M059J (cell line): ENCODE measurements around the gene RSPO3. TPM values are rescaled to one million over a fixed set of nuclear protein-coding genes. Genes with fewer than 3 reads are reported as not detected.
"Not testable (repeated sequence)": the region's sequence is repeated elsewhere in the genome, so short reads cannot be mapped to it uniquely, and the experiment has no call there.

ENCODE experiments used
- DNase-seq: peaks from one replicate; pipeline ENCODE4 v3.0.0-alpha.2; 2012; ENCODE audit warnings: low read depth
- total RNA-seq: library from RNA; depleted of rRNA; stranded (reverse); fragments of >200 nt; shearing (Covaris generic); gene quantifications from 2 replicates; pipeline ENCODE4 v1.2.3, GENCODE V29; 2014; rRNA removed

The RSPO3 gene
- total RNA-seq, 1 experiment from 2014 or later = 0.42 TPM

DNA sequence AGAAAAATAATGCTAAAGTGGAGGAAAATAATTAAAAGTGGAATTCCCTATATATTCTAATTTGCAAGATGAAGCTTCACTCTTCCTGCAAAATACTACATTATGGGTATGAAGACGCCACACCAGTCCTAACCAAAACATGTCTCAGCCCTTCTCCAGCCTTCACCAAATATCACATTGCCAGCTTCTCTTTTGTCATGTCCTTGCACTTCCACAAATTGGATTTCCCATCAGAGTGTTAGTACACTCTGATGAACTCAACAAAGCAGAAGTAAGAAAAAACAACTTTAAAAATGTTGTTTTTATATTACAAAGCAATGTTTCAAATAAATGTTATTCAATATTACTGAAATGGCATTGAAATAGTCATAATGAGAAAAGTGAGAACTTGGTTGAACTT, 85.8 kb downstream of the RSPO3 start:
- DNase-seq = no peak

DNA sequence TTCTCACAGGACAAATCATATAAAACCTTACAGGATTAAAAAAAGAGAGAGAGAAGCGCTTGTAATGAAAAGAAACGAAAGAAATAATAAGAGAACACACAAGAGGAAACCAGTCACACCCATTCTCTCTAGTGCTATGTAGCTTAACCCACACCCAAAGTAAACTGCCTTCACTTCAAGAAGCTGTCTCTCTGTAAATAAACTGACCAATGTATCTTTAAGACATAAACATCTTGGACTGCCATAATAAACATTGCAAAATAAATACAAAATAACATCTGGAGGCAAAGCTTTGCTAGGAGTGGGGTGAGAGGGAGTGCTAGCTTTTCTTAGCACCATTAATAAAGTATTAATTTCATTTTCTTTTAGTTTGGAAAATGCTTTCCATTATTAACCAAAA, 86.6 kb downstream of the RSPO3 start:
- no peak for DNase-seq

DNA sequence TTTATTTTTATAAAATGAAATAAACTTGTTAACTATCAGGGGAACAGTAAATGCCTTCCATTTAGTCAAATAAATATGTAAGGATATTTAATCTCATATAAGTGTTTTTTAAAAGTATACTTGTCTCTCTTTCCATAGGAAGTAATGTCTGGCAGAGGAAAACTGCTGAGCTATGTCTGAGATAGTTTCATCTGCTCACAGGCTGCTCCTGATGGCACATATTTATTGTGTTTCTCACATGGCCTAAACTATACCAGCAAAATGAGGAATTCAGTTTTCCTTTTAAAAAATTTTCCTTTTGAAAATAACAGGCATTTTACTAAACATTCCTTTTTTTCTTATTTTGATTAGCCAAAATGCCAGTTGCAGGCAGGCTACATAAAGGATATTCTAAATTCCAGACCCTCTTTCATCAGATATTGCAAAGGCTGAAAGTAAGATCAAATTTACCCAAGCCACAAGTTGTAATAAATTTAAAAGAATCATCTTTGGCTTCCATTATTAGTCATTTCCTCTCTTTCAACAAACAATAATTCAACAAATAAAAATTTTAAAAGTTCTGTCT, 88.1 kb downstream of the RSPO3 start:
- DNase-seq = peak; percentile 18

DNA sequence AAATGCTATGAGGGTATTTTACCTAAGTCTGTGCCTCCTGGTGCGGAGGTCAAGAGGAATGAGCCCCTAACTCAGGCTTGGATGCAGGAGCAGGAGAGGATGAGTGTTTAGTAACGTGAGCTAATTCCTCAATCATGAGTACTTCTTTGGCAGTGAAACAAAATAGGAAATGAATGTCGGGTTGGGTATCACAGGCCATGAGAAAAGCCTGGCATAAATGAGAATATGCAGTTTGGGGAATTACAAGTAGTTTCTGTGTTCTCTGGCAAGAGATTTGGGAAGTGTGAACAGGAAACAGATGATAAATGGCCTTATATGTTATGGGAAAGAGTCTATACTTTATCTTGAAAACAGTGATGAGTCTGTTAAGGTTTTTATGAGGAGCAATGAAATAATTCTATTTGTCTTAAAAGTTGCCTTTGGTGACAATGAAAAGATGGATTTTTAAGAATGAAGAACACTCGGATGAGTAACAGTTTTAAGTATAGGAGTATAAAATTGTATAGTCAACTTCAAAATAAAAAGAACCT, 89.2 kb downstream of the RSPO3 start:
- DNase-seq = peak; percentile 61

DNA sequence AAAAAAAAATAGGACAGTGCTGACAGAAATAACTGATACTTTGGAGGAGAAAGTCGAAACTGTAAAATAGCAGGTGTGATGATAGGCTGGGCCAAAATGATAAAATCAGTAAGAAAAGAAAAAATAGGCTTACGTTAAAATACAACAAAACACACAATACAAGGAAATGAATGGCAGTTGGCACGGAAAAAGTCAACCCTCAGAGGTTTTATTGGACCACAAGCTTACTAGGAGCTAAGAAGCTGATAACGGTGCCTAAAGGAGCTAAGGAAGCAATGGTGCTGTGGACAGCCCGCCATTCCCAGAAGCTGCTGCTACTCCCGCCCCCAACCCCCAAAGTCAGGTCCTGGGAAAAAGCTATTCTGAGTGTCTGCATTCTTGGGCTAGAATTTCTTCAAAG, 92.3 kb downstream of the RSPO3 start:
- DNase-seq = no peak

DNA sequence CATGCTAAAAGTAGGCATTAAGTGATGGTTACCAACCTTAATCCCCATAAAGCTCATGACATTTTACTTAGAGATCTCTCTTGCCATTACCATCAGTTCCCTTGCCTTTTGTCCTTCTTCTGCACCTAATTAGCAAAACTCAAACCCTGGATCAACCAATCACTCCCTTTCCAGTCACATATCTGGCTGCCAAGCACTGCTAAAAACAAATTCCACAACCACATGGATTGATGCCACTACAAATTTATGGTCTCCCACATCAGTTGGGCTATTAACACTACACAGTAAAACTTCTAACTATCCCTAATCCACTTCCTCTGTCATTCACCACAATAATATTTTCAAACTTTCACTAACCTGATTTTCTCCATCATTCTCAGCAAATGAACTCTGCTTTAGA, 93.9 kb downstream of the RSPO3 start:
- no peak for DNase-seq

DNA sequence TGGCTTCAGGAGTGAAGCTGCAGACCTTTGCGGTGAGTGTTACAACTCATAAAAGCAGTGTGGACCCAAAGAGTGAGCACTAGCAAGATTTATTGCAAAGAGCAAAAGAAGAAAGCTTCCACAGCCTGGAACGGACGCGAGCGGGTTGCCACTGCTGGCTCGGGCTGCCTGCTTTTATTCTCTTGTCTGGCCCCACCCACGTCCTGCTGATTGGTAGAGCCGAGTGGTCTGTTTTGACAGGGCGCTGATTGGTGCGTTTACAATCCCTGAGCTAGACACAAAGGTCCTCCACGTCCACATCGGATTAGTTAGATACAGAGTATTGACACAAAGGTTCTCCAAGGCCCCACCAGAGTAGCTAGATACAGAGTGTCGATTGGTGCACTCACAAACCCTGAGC, 95.6 kb downstream of the RSPO3 start:
- not testable (repeated sequence) for DNase-seq

DNA sequence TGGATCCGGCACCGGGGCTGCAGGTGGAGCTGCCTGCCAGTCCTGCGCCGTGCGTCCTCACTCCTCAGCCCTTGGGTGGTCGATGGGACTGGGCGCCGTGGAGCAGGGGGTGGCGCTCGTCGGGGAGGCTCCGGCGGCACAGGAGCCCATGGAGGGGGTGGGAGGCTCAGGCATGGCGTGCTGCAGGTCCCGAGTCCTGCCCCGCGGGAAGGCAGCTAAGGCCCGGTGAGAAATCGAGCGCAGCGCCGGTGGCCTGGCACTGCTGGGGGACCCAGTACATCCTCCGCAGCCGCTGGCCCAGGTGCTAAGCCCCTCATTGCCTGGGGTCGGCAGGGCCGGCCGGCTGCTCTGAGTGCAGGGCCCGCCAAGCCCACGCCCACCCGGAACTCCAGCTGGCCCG, 96.1 kb downstream of the RSPO3 start:
- DNase-seq = not testable (repeated sequence)

DNA sequence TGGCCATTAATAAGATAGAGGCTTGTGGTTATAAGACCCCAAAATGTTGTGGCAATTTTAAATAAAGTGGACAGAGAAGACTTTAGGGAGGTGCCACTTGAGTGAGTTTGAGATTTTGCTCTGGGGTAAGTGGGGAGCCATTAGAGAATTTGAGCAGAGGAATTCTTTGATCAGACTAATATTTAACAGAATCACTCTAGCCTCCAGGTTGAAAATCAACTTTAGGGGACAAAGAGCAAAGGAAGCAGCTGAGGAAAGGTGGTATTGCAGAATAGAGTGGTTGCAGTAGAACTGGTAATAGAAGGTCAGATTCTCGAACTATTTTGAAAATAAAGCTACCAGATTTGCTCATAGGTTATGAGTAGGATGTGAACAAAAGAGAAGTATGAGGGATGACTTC, 97.5 kb downstream of the RSPO3 start:
- no peak for DNase-seq

DNA sequence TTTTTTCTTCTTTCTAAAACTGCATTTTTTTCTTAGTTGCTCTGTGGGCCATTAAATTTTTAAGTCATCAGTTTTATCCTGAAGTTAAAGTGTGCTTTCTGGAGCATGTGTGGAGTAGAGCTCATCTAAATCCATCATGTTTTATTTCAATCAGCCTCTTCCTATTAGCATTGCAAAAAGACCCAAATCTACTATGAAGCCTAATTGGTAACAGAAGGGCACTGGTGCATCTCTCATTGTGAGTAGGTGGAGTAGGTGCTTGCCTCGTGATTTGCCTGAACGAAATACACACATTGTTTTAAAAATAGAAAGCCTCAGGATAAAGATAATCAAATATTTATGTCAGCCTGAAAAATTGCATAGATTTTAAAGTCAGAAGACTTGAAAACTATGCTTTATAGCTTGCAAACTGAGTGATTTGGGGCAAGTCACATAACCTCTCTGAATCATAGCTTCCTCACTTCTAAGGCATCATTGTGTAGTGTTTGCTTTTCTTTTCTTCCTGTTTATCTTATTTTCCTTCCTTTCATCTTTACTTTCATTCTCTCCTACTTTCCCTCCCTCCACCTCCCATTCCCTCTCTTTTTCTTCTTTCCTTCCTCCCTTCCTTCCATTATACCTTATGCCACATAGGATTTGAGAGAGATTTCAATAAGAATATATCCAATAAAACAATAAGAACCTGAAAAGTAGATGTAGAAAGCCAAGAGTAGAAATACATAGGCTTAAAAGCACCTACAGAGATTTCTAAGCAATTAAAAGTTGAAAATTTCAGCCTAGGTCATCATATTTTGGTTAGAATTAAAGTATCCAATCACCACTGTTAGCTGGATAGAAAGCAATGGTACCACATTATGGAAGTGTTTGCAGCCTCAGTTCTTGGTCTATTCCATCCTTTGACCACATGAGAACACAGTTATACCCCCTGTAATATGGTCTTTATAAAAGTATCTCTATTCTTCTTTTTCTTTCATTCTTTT, 98.6 kb downstream of the RSPO3 start:
- no peak for DNase-seq

DNA sequence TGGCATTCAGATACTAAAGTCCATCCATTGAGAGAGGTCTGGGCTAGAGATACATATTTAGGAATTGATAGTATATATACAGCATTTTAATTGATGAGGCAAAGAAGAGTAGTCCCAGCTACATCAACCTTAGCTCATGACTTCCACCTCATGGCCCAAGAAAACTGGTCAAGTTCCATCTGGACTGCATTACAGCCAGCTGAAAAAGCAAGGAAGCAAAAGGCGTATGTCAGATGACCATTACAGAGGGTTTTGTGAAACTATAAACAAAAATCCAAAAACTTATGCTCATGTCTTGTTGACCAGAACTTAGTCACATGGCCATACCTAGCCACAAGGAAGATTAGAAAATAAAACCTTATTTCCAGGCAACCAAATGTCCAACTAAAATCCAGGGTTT, 101.4 kb downstream of the RSPO3 start:
- DNase-seq = no peak

DNA sequence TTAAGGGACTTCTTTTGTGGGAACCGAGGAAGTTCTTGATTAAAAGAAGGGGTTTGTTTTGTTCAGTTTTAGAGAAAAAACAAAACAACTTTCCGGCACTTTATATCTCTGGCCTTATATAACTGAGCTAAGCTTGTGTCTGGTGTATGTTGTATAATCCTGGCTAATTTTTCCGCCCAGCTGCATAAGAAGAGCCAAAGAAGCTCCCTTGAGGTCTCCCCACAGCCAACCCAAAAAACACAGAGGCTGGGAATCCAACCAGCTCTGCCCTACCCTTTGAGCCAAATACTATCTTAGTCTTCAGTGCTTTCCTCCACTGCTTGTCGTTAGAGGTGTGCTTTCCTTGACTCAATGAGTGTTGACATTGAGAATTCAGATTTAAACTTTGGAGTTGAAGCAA, 102.7 kb downstream of the RSPO3 start:
- no peak for DNase-seq

DNA sequence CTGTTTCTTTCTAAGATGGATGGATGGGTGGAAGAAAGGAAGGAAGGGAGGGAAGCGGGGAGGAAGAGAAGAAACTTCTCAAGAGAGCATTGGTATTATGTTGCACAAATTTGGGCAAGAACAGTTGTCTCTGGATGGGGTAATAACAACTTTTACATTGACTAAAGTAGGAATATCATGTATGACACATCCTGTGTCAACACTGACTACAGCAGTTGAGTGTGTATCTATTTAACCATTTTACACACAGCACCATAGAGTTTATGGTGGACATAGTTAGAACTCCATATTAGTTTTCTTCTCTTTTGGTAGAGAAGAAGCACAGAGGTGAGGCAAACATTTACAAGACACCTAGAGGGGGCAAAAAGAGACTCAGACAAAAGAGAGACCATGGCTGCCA, 103.9 kb downstream of the RSPO3 start:
- no peak for DNase-seq

DNA sequence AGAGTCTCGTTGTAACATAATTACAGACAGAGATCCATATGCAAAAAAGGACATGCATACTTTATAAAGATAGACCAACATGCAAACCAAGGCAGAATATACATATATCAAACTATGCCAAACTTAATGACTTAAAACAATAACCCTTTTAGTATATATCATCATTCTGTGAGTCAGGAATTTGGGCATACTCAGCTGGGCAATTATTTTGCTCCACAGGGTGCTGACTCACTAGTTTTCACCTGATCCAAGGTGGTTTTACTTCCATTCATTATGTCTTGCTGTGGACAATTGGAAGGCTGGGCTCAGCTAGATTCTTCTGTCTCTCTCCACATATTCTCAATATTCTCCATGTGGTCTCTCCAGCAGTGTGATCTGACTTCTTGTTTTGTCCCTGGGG, 107.0 kb downstream of the RSPO3 start:
- DNase-seq = no peak

DNA sequence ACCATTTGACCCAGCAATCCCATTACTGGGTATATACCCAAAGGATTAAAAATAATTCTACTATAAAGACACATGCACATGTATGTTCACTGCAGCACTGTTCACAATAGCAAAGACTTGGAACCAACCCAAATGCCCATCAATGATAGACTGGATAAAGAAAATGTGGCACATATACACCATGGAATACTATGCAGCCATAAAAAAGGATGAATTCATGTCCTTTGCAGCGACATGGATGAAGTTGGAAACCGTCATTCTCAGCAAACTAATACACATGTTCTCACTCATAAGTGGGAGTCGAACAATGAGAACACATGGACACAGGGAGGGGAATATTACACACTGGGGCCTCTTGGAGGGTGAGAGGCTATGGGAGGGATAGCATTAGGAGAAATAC, 115.3 kb downstream of the RSPO3 start:
- DNase-seq = not testable (repeated sequence)

DNA sequence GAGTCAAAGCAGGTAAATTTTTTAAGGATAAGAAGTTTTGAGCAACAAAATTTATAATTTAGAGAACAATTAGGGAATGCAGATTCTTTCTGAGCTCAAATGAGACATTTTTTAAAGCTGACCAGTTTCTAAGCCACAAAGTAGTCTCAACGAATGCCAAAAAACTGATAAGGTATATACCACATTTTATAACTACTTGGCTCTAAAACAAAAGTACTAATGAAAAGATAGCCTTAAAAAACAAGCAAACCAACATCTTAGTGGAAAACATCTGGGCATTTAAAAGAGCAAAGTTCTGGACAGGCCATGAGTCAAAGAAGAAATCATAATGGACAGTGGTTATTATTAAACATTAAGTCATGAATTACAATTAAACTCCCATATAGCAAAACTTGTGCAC, 125.0 kb downstream of the RSPO3 start:
- no peak for DNase-seq

Other genes starting within 250 kb of the RSPO3 start
- gene RNF146, start 148.2 kb downstream of the RSPO3 start, total RNA-seq = 23.0 and 37.2 TPM in 2 replicates
- gene ECHDC1, start 224.9 kb downstream of the RSPO3 start, total RNA-seq = 64.1 and 71.8 TPM in 2 replicates